Activated T-cell treated with anti-CD3 and anti-CD28 coated beads for 48 hours (primary cell): ENCODE results near the gene ADAMTS8.

Experiments
- DNase-seq: peaks from one replicate; pipeline ENCODE4 v3.0.0-alpha.2; 2020; ENCODE audit warnings: low read depth

The ADAMTS8 gene, protein sequence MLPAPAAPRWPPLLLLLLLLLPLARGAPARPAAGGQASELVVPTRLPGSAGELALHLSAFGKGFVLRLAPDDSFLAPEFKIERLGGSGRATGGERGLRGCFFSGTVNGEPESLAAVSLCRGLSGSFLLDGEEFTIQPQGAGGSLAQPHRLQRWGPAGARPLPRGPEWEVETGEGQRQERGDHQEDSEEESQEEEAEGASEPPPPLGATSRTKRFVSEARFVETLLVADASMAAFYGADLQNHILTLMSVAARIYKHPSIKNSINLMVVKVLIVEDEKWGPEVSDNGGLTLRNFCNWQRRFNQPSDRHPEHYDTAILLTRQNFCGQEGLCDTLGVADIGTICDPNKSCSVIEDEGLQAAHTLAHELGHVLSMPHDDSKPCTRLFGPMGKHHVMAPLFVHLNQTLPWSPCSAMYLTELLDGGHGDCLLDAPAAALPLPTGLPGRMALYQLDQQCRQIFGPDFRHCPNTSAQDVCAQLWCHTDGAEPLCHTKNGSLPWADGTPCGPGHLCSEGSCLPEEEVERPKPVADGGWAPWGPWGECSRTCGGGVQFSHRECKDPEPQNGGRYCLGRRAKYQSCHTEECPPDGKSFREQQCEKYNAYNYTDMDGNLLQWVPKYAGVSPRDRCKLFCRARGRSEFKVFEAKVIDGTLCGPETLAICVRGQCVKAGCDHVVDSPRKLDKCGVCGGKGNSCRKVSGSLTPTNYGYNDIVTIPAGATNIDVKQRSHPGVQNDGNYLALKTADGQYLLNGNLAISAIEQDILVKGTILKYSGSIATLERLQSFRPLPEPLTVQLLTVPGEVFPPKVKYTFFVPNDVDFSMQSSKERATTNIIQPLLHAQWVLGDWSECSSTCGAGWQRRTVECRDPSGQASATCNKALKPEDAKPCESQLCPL

DNA sequence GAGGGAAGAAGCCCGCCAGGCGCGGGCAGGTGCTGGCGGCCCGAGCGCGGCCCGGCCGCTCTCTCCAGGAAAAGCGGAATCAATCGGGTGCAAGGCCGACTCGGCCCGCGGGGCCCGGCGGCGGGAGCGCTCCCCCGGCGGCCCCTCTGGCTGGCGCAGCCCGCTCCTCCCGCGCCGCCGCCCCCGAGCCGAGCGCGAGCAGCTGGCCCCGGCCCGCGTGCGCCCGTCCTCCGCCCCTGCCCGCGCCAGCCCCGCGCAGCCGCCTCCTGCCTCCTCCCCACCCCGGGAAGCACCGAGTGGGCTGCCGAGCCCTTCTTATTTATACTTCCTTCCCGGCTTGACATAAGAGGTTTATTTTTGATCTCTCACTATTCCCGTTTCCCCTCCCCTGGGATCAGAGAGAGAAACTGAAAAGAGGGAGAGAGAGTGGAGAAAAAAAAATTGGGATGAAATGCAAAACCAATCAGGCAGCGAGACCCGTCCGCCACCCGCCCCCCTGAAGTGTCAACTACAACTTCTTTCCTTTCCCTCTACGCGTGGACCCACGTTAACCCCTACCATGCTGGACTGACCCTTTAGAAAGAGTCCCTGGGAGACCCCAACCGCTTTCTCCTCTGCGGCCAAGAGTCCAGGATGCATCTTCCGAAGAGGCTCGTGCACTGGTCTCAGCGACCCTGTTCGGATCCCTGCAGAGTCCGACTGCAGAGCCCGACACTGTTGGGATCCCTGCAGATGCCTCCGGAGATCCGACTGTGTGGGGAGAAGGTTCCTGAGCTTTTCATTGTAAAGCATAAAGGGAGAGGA lies at the start of gene ADAMTS8:
Gene ADAMTS8, minus strand, starts transcription at position 294 of the 804 bp plus-strand sequence. CDS start 323 bp downstream, outside the sequence.
- no peak for DNase-seq

DNA sequence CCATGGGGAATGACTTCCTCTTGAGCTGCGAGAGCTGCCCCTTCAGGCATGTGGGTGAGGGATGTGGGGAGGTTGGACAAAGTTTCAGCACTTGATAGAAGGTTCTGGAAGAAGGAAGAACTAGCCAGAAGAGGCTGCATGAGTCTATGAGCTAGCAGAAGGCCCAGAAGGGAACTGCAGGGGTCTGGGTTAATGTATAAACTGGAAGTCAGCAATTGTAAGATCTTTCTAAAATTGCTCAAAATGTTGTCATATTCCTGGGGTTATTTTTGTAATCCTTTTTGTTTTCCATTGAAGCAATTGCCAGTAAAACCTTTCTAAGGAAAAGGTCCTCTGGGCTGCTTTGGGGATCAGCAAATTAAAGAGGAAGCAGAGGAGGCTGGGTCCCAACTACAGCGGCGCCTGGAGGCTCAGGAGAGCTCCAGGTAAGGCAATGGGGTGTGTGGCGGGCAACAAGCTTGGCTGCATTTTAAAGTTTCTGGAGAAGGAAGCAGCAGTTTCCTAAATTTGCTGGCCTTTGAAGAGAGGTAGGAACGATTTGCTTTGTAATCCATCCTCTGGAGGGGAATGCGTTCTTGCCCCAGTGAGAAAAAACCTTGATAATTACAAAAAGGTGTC lies 49.3 kb upstream of the ADAMTS8 start:
- DNase-seq: no peak

DNA sequence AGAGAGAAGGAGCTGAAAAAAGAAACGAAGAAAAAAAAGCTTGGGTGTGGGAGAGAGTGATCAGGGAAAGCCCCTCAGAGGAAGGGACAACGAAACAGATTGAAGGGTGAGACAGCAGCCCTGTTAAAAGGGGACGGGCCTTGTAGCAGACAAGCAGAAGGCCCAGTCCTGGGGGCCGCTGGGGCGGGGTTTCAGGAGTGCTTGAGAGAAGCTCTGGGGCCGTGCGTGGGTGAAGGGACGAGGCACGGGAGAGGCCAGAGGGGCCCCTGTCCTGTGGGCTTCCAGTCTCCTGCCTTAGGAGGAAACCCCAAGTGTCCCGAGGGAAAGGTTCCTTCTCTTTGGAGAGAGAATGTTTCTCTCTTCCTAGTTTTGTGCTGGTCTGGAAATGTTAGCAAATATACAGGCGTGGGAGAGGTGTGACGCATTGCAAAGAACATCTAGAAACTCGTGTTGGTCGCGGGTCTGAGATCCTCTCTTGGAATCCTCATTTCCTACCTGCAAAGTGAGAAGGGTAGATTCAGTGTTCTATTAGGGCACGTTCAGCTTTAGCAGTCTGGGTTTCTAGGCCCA lies 48.6 kb upstream of the ADAMTS8 start:
- DNase-seq: no peak

DNA sequence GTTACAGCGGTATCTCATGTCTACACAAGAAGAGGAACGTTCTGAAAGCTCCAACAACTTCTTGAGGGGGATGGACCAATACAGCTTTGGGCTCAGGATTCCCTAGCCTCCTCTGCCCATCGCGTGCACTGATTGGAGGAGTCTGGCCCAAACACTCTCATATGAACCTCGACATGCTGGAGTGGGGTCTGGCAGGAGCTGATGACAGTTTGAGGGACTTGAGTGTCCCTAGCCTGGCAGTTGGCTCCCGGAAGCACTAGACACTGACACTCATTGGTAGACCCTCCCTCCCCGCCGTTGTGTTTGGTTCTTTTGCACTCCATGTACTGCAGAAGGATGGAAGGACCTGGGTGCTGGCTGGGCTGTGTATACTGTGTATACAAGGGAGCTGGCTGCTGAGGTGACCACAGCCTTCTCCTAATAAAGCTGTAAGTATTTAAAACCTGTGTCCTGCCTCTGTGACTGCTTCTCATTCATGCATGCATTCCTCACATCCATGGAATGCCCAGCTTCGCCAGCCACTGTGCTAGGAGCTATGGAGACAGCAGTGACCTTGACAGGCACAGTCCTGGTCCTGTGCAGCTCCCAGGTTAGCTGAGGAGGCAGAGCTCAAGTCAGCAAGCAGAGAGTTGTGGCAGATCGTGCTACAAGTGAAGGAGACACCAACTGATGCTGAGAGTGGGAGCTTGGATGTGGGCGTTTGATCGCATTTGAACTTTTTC lies 48.0 kb upstream of the ADAMTS8 start:
- DNase-seq: no peak

DNA sequence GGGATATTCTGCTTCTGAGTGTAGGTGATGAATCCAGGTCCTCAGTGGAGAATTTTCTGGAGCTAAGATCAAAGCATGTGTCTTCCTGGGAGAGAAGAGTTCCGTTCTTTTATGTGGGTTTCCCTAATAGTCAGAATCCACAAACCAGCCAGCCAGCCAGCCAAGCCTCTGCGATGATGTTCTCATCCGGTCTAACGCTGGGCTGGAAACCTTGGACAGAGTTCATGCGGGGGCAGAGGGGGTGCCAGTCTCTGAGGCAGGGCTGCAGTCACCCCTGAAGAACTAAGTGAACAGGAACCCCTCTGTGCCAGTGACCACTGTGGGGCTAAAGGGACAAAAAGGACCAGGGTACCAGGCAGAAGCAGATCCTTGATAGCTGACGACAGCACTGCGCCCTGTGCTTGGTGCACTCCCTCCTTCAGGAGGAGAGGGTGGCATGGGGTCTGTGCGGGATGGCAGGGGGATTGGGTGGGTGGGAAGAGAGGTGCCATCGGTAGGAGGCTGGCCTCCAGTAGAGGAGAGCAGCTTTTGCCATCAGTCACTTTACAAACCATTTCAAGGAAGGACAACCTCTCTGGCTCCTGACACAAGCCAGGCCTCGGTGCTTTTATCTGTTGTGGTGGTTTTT lies 47.1 kb upstream of the ADAMTS8 start:
- no peak for DNase-seq

DNA sequence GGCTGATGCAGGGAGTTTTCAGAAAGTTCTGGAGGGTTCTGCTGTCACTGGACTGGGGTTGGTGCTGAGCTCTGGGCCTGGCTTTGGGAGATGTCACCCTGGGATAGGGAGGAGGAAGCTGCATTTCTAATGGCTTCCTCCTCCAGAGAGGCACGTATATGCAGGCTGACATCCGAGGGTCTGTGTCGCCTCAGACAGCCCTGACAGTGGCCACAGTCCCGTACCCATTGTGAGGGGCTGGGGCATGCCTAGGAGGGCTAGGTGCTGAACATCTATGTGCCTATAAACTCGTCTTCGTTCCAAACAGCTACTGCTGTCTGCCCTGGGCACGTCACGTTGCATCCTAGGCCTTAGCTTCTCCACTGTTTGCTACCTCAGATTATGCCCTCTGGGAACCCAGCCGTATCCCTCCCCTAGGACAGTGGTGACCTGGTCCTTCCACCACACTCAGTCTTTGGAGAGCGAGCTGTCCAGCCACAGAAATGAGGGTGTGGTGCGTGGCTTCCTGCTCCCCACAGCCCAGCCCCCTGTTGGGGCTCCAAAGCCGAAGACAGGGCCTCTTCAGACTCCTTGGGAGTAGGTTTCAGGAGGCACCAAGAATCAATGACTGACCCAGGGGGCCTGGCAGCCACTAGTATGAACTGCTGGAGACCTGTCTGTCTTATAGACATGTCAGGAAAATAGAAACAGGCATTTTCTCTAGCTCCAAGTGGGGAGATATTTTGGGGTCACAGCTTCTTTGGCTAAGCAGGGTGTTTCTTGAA lies 46.4 kb upstream of the ADAMTS8 start:
- no peak for DNase-seq

DNA sequence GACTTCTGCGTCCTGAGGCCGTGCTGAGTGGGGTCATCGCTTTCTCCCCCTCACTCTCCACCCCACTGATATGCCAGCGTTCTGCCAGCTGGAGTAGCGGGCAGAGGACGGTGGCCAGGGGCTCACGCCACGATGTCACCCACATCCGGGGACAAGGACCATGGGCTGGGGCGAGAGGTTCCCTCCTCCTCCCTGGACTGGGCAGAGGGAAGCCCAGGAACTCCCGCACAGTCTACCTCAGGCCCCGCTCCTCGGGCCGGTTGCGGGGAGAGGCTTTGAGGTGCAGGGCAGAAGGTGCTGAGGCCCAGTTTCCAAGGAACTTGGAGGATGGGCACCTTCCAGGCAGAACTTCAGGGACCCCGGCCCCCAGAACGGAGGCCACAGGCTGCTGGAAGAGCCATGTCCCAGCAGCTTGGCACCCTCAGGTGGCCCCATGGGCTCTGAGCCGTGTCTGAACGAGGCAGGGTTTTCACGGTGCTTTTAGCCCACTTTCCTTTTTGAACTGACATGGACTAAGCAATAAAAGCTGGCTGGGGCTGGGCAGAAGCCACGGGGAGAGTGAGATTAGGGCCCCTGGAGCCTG lies 45.5 kb upstream of the ADAMTS8 start:
- DNase-seq: no peak

DNA sequence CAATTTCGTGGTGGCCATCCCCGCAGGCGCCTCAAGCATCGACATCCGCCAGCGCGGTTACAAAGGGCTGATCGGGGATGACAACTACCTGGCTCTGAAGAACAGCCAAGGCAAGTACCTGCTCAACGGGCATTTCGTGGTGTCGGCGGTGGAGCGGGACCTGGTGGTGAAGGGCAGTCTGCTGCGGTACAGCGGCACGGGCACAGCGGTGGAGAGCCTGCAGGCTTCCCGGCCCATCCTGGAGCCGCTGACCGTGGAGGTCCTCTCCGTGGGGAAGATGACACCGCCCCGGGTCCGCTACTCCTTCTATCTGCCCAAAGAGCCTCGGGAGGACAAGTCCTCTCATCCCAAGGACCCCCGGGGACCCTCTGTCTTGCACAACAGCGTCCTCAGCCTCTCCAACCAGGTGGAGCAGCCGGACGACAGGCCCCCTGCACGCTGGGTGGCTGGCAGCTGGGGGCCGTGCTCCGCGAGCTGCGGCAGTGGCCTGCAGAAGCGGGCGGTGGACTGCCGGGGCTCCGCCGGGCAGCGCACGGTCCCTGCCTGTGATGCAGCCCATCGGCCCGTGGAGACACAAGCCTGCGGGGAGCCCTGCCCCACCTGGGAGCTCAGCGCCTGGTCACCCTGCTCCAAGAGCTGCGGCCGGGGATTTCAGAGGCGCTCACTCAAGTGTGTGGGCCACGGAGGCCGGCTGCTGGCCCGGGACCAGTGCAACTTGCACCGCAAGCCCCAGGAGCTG lies 44.8 kb upstream of the ADAMTS8 start:
- no peak for DNase-seq

DNA sequence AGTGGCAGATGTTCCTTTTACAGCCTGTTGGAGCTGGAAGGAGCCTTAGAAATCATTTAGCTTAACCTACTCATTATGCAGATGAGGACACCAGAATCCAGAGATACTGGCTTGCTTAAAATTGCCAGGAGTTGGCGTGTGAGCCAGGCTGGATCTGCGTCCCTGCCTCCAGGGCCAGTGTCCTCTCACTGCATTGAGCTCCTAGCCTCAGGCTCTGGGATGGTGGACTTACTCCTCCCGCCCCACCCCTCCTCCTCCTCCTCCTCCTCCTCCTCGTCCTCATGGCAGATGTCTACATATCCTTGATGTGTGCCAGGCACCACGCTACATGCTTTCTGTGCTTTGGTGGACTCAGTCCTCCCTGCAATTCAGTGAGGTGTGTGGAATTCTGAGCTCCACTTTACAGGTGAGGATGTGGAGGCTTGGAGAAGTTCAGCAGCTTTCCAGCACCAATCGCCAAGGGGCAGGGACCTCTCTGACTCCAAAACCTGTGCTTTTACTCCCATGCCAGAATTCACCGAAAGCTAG lies 44.1 kb upstream of the ADAMTS8 start:
- DNase-seq: no peak

DNA sequence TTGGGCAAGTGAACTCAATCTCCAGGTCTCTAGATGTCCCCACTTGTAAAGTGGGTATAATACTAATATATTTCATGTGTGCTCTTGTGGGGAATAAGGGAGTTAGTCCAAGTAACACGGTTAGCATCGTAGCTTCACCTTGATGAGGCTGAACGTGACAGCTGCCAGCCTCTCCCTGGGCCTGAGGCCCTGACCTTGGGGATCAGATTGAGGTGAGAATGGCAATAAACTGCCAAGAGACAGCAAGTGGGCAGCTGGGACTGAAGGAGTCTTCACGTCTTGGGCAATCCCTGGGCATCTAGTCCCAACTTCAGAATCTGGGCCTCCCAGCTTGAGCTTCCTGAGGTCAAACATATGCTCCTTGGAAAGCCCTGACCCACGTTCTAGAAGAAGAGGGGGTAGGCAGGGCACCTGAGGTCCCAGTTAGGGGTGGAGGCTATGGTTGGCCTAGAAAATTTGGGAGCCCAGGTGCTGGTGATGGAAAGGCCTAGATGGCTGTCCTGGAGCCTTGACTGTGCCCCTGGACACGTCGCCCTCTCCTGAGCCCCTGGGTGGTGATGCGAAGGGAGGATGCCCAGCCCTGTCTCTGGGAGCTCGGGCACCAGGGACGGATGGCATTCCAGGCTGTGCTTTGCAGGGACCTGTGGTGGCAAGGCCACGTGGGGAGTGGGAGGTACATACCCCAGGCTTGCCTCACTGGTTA lies 43.5 kb upstream of the ADAMTS8 start:
- no peak for DNase-seq

DNA sequence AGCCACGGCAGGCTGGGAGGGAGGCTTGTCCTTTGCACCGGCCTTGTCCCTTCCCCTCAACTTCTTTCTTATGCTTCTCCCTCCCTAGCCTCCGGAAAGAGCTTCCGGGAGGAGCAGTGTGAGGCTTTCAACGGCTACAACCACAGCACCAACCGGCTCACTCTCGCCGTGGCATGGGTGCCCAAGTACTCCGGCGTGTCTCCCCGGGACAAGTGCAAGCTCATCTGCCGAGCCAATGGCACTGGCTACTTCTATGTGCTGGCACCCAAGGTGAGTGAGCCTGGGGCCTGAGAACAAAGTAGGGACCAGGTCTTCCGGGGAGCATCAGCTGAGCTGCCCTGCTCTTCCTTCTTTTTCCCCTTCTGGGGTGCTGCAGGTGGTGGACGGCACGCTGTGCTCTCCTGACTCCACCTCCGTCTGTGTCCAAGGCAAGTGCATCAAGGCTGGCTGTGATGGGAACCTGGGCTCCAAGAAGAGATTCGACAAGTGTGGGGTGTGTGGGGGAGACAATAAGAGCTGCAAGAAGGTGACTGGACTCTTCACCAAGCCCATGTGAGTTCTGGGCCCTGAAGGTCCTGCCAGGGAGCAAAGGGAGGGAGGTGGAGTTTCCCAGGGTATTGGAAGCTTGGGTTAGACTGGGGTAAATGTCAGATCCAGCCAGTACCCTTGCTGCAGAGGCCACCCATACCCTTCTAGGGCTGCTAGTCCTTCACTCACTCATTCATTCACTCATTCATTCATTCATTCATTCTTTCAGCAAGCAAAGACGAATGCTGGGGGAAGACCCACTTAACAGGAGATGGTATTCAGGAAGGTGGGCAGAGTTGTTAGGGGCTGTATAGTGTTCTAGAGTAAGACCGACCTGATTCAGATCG lies 42.7 kb upstream of the ADAMTS8 start:
- DNase-seq: no peak

DNA sequence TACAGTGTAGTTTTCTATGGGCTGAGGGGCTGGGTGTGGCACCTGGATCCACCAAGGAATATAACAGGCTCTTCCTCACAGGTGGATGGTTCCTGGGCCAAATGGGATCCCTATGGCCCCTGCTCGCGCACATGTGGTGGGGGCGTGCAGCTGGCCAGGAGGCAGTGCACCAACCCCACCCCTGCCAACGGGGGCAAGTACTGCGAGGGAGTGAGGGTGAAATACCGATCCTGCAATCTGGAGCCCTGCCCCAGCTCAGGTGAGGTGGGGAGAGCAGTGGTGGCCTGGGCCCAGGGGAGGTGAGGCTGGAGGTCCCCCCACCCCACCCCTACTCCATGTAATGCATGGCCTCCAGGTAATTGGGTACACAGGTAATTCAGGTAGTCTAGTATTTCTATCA lies 40.8 kb upstream of the ADAMTS8 start:
- no peak for DNase-seq

DNA sequence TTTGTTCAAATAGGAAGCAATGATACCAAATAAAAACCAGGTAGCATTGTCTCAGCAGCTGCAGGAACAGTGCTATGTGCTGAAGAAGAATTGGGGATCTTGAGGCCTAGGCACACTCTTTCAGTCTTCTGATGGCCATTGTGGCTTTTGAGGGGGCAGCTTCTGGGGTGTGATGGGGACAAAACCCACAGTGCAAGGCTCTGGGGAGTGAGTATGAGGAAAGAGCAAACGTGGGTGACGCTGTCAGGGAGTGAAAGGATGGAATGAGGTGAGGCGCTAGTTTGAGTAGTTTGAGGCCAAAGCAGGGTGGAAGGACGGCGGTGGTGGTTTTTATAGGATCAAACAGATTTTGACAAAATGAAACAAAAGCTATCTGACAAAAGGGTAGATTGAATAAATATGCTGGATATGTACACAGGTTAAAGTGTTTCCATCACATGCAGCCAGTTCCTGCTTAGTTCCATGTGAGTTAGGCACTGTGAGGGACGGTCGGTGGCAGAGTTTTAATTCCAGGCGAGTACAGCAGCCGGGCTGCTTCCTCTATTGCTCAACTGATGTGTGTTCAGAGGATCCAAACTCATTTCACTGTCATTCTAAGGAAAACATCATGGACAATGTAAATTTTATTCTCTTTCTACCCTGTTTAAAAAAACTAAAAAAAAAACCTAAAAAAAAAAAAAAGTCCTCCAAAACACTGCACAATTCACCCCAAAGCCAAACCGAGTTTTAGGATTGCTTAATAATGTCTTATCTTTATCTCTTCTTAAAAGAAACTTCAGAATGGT lies 38.9 kb upstream of the ADAMTS8 start:
- no peak for DNase-seq

DNA sequence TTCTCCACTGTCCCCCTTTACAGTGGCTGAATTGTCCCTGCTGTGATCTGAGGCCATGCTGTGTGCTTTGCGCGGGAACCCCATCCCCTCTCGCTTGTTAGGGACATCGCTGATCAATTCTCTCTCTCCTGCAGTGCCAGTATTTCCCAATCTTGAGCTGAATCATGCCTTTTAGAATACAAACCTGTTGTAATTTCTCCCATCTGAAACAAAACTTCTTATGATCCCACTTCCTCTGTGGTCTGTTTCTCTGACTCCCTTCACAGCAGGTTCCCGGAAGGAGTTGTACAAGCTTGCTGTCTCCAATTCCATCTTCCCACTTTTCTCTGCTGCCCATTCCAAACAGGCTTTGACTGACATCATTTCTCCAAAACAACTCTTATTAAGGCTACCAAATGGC lies 36.9 kb upstream of the ADAMTS8 start:
- DNase-seq: no peak

DNA sequence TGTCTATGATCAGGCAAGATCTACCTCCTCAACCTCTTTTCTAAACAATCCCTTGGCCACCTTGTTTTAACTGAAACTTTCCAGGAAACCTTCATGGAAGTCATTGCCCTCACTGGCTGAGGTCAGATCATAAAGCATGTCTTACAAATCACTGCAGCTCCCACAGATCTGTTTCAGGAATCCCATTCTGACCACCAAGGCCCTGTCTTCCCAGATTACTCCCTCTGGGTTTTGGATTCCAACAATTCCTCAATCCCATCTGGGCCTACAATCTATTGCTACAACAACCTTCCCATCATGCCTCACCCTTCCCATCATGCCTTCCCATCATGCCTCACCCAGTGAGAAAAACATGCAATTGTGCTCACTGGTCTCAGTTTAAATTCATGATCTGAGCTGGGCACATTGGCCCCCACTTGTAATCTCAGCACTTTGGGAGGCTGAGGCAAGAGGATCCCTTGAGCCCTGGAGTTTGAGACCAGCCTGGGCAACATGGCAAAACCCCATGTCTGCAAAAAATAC lies 35.9 kb upstream of the ADAMTS8 start:
- DNase-seq: no peak

DNA sequence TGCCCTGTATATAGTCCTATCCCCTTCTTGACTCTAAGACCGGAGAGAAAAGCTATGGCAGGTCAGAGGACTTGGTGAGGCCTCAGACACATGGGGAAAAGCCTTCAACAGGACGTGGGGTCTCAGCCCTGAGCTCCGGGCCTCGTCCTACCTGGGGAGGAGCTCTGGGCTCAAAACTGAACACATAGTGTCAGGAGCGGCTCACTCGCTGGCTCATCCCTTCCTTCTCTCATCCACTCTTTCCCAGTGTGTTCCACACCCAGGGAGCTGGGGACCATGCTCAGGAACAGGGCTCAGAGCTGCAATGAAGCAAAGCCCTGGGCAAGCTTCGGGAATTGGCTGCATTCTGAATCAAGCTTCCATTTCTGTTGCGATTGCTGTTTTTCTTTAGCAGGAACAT lies 34.5 kb upstream of the ADAMTS8 start:
- DNase-seq: no peak
